GM10266 (cell line): ENCODE measurements around the gene PRR22.

Source experiments
- DNase-seq: peaks from one replicate; pipeline ENCODE4 v3.0.0; 2012; ENCODE audit errors: extremely low spot score
- TF ChIP-seq, protein P1 (sequence below): IDR thresholded peaks from 2 replicates; pipeline ENCODE4 v1.5.1; 2012; ENCODE audit warnings: mild to moderate bottlenecking, low read depth; ENCODE audit not compliant: control insufficient read depth, insufficient read depth; ENCODE audit errors: missing control alignments

Gene PRR22

DNA sequence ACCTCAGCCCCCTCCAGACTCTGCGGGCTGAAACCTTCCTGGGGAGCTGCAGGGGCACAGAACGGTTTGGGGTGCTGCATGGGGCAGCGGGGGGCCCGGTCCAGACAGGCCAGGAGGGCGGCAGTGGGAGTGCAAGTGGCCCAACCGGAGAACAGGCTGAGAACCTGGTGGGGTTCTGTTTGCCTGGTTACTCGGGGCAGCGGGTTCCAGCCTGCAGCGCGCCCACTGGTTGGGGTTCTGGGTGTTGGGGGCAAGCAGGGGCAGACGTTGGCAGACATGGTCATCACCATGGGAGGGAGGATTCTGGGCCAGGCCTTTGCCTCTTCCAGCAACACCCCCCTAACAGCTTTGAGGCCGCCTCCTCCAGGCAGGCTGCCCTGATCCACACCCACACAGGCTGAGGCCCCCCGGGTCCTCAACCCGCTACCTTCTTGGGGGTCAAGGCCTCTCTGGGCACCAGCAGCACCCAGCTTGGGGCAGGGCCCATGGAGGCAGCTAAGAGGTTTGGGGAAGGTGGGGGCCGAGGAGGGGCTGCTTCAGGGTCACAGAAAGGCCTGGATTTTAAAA lies at the start of gene PRR22:
Gene PRR22, minus strand, starts transcription at position 166 of the 567 bp plus-strand sequence. Its CDS starts 86 bp downstream, at position 80.
- TF ChIP-seq, protein P1, sequence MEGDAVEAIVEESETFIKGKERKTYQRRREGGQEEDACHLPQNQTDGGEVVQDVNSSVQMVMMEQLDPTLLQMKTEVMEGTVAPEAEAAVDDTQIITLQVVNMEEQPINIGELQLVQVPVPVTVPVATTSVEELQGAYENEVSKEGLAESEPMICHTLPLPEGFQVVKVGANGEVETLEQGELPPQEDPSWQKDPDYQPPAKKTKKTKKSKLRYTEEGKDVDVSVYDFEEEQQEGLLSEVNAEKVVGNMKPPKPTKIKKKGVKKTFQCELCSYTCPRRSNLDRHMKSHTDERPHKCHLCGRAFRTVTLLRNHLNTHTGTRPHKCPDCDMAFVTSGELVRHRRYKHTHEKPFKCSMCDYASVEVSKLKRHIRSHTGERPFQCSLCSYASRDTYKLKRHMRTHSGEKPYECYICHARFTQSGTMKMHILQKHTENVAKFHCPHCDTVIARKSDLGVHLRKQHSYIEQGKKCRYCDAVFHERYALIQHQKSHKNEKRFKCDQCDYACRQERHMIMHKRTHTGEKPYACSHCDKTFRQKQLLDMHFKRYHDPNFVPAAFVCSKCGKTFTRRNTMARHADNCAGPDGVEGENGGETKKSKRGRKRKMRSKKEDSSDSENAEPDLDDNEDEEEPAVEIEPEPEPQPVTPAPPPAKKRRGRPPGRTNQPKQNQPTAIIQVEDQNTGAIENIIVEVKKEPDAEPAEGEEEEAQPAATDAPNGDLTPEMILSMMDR = no peak
- DNase-seq = no peak

DNA sequence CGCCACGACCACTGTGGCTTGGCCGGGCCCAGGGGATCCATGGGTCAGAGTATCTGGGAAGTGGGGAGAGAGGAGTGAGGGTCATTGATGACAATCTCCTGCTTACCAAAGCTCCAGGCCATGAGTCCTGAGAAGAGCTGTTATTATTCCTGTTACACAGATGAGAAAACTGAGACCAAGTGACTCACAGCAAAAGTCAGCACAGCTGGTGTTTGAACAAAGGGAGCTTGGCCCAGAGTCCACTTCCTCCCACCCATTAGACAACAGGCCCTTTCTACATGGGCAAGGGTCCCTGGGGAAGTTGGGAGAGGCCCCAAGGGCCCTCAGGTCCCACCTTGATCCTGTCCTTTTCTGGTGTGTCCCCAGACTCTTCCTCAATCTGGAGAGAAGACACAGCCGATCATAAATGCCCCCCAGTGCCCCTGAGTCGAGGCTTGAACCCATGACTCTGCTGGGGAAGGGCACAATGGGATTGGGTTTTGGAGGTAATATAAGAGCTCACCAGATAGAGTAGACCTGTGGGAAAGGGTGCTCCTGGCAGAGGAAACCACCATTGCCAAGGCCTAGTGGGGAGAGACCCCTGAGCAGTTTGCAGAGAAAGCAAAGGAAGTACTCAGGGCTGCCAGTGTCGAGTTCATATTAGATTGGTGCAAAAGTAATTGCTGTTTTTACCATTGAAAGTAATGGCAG lies 48.1 kb upstream of the PRR22 start:
- TF ChIP-seq, protein P1 = no peak
- no peak for DNase-seq

DNA sequence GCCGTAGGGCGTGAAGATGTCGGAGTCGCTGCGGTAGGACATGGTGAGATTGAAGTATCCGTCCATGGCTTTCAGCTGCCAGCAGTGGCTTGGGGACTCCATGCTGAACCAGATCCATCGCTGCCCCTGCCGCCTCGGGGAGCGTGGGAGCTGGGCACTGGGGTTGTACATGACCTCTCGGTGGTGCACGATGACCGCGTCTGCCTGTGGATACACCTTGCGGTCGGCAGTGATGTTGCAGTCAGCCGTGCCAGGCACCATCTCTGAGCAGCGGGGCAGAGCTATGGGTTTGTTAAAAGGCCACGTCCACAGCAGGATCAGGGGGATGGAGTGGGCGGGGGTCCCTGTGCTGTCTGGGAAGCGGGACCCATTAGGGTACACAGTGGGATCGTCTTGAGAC lies 47.5 kb upstream of the PRR22 start:
- TF ChIP-seq, protein P1 = no peak
- DNase-seq = no peak

DNA sequence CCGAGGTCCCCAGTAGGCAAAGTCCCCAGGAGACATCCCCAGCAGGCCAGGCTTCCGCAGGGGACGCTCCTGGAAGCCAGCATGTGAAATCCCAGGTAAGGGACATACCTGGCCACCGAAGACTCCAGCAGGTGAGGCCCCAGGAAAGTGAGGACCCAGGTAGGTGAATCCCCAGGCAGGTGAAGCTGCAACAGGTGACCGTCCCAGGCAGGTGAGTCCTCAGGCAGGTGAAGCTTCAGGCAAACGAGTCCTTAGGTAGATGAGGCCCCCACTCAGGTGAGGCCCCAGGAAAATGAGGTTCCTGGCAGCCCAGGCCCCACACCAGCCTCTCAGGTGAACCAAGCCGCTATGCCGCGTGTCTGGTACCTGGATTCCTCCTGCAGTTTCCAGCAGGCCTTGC lies 46.6 kb upstream of the PRR22 start:
- DNase-seq = no peak
- TF ChIP-seq, protein P1 = no peak

DNA sequence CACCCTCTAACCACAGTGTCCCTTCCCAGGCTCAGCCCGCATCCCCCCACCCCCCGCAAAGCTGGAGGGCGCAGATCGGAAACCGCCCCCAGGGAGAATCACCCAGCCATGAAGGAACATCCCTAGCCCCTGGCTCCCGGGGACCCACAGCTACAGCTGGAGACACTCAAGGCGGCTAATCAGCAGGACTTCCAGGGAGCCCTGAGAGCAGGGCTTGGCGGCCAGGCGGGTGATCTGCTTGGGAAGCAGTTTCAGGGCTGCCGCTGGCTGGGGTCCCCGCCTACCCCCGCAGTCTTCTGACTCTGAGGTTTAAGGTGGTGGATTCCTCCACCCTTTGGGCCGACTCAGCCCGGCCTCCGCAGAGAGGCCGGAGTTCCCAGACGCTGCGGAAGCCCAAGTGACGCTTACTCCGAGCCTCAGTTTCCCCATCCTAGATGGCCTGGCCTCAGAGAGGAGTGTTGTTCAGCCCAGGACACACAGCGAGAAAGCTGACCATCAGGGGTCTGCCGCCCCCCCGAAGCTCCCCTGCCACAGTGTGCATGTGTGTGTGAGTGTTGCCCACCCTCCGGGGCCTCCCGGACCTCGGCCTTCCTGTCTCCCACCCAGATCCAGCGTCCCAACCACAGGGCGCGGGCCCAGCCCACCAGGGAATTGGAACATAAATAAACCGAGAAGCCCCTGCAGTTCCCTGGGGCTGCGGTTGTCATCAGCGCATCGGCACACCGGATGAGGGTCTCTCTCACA lies 45.2 kb upstream of the PRR22 start:
- TF ChIP-seq, protein P1 = no peak
- DNase-seq = no peak

DNA sequence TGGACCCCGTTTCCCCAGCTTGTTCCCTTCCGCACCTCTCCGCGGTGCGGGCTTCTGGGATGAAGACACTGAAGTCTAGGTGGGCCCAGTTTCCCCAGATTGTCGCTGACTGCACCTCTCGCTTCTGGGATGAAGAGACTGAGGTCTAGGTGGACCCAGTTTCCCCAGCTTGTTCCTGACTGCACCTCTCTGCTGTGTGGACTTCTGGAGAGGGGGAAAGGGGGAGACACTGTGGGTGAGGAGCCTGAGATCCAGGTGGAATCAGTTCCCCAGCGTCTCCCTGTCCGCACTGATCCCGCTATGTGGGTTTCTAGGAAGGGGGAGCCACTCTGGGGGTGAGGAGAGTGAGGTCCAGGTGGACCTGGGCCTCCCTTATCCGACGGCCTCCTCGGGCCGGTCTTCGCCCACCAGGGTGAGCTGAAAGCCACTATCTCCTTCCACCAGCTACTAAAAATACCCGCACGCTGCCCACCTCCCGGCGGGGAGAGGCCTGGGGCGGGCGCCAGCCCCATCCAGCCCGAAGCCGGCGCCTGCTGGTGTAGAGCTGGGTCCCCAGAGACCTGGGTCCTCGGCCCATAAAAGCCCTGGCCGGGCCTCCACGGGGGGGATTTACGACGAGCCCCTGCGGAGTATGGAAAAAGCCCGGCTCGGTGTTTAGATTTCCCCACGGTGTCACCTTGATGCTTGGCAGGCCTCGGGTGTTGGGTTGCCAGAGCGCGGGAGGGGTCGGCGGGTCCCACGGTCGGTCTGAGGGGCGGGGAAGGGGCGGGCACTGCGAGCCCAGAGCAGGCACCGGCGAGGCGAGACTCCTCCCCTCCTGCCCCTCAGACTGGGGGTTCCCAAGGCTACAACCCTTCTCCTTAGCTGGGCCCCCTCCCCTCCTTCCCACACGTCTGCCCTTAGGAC lies 44.4 kb upstream of the PRR22 start:
- peak; percentile 83 for DNase-seq
- TF ChIP-seq, protein P1 = no peak
